Activated naive CD4-positive, alpha-beta T cell treated with anti-CD3 and anti-CD28 coated beads, Interleukin-2, amount 50 U/mL, for 72 hours (primary cell): ENCODE data around the gene SPATA17. TPM values are rescaled to one million over a fixed set of nuclear protein-coding genes. Genes with fewer than 3 reads are reported as not detected.
A peak's percentile ranks its signal among the peaks of the same experiment; 100 is the strongest.
"Not testable (repeated sequence)": the region's sequence is repeated elsewhere in the genome, so short reads cannot be mapped to it uniquely, and the experiment has no call there.

Source experiments
- ATAC-seq, 2 donors: fragments of 150-1000 bp; cut with Tn5 transposase; 2 replicates each; pipeline ENCODE4 v1.10.0; 2021; ENCODE audit warnings: mild to moderate bottlenecking in 2 of 2, moderate library complexity in 2 of 2
- DNase-seq, 2 donors: peaks; one replicate each; pipeline ENCODE4 v3.0.0; 2021 to 2022; ENCODE audit warnings: low spot score in 2 of 2
- H3K27ac Mint-ChIP-seq, 2 donors: one replicate each; pipeline ENCODE4 v1.8.0; 2022; ENCODE audit warnings: mild to moderate bottlenecking in 2 of 2, mixed read lengths in 2 of 2
- H3K36me3 Mint-ChIP-seq, 2 donors: one replicate each; pipeline ENCODE4 v1.8.0; 2022; ENCODE audit warnings: mixed read lengths in 2 of 2
- H3K9me3 Mint-ChIP-seq, 2 donors: one replicate each; pipeline ENCODE4 v1.8.0; 2022; ENCODE audit warnings: mixed read lengths in 2 of 2
- total RNA-seq, 2 donors: library from RNA; stranded (reverse); gene quantifications; one replicate each; pipeline ENCODE4 v1.2.3, GENCODE V29; 2022

Gene SPATA17
- total RNA-seq, 2 donors from 2014 or later, result not detected

- H3K36me3 Mint-ChIP-seq, result no peaks in the 10 kb centered on the region
- no peaks in the 10 kb centered on the region for H3K9me3 Mint-ChIP-seq
- ATAC-seq, result peak; percentile 4 to 75
- H3K27ac Mint-ChIP-seq, result no peak overlapping the region
- no peak for DNase-seq
These were observed 29.4 kb downstream of the SPATA17 start for GRCh38 chr1:217660353-217661062.

GRCh38 chr1:217661407-217661806 lies 30.3 kb downstream of the SPATA17 start:
- Mint-ChIP-seq H3K36me3 (no peaks in the 10 kb centered on the region), H3K9me3 (no peaks in the 10 kb centered on the region), H3K27ac (no peak overlapping the region)
- DNase-seq, result no peak
- ATAC-seq, result no peak

- Mint-ChIP-seq H3K9me3 (no peaks in the 10 kb centered on the region), H3K36me3 (no peaks in the 10 kb centered on the region), H3K27ac (no peak overlapping the region)
- ATAC-seq (no peak), DNase-seq (no peak)
These were observed 37.3 kb downstream of the SPATA17 start for GRCh38 chr1:217668351-217668940.

- no peaks in the 10 kb centered on the region for H3K9me3 Mint-ChIP-seq
- no peak overlapping the region for H3K27ac Mint-ChIP-seq
- ATAC-seq (no peak), DNase-seq (no peak)
- no peaks in the 10 kb centered on the region for H3K36me3 Mint-ChIP-seq
These were observed 42.2 kb downstream of the SPATA17 start for GRCh38 chr1:217673387-217673786.

GRCh38 chr1:217674028-217674729 lies 43.0 kb downstream of the SPATA17 start:
- ATAC-seq, result no peak
- Mint-ChIP-seq H3K9me3 (no peaks in the 10 kb centered on the region), H3K36me3 (no peaks in the 10 kb centered on the region), H3K27ac (no peak overlapping the region)
- DNase-seq, result no peak

- no peak for ATAC-seq
- no peaks in the 10 kb centered on the region for H3K9me3 Mint-ChIP-seq
These were observed 50.7 kb downstream of the SPATA17 start for GRCh38 chr1:217681806-217682205.

GRCh38 chr1:217687511-217687910 lies 56.4 kb downstream of the SPATA17 start:
- Mint-ChIP-seq H3K27ac (no peak overlapping the region), H3K9me3 (no peaks in the 10 kb centered on the region), H3K36me3 (no peaks in the 10 kb centered on the region)
- ATAC-seq (no peak), DNase-seq (no peak)

More at GRCh38 chr1:217681806-217682205, 50.7 kb downstream of the SPATA17 start:
- no peak for DNase-seq
- no peaks in the 10 kb centered on the region for H3K36me3 Mint-ChIP-seq
- no peak overlapping the region for H3K27ac Mint-ChIP-seq

GRCh38 chr1:217696140-217696539 lies 65.0 kb downstream of the SPATA17 start:
- not testable (repeated sequence) for H3K36me3 Mint-ChIP-seq, H3K9me3 Mint-ChIP-seq, DNase-seq, ATAC-seq, H3K27ac Mint-ChIP-seq

GRCh38 chr1:217703326-217703725 lies 72.2 kb downstream of the SPATA17 start:
- ATAC-seq (no peak), DNase-seq (no peak)
- peaks cover 10 to 11% of the 10 kb centered on the region in 2 donors for H3K9me3 Mint-ChIP-seq
- no peak overlapping the region for H3K27ac Mint-ChIP-seq
- peaks cover 0 to 11% of the 10 kb centered on the region in 2 donors for H3K36me3 Mint-ChIP-seq

GRCh38 chr1:217712925-217713597 lies 81.9 kb downstream of the SPATA17 start:
- peaks cover 0 to 4% of the 10 kb centered on the region in 2 donors for H3K36me3 Mint-ChIP-seq
- no peak for DNase-seq

GRCh38 chr1:217715681-217716080 lies 84.5 kb downstream of the SPATA17 start:
- peaks cover 0 to 8% of the 10 kb centered on the region in 2 donors for H3K36me3 Mint-ChIP-seq
- no peak for DNase-seq

More at GRCh38 chr1:217712925-217713597, 81.9 kb downstream of the SPATA17 start:
- H3K9me3 Mint-ChIP-seq, result peaks cover 3 to 4% of the 10 kb centered on the region in 2 donors
- H3K27ac Mint-ChIP-seq, result no peak overlapping the region
- ATAC-seq, result no peak

GRCh38 chr1:217717959-217718358 lies 86.8 kb downstream of the SPATA17 start:
- no peak overlapping the region for H3K27ac Mint-ChIP-seq
- ATAC-seq (no peak), DNase-seq (no peak)
- peaks cover 0 to 8% of the 10 kb centered on the region in 2 donors for H3K36me3 Mint-ChIP-seq
- H3K9me3 Mint-ChIP-seq, result peaks cover 4 to 7% of the 10 kb centered on the region in 2 donors

More at GRCh38 chr1:217715681-217716080, 84.5 kb downstream of the SPATA17 start:
- Mint-ChIP-seq H3K9me3 (peaks cover 4 to 7% of the 10 kb centered on the region in 2 donors), H3K27ac (no peak overlapping the region)
- no peak for ATAC-seq

- ATAC-seq, result no peak
- DNase-seq, result no peak
- Mint-ChIP-seq H3K9me3 (peaks cover under 1 to 7% of the 10 kb centered on the region in 2 donors), H3K27ac (no peak overlapping the region), H3K36me3 (peaks cover 0 to 8% of the 10 kb centered on the region in 2 donors)
These were observed 87.7 kb downstream of the SPATA17 start for GRCh38 chr1:217718873-217719272.

GRCh38 chr1:217721692-217722091 lies 90.5 kb downstream of the SPATA17 start:
- no peak for DNase-seq
- Mint-ChIP-seq H3K36me3 (peaks cover 0 to 8% of the 10 kb centered on the region in 2 donors), H3K27ac (no peak overlapping the region), H3K9me3 (peaks cover 0 to 7% of the 10 kb centered on the region in 2 donors)
- ATAC-seq, result no peak

- no peaks in the 10 kb centered on the region for H3K9me3 Mint-ChIP-seq
- no peak for ATAC-seq
- no peaks in the 10 kb centered on the region for H3K36me3 Mint-ChIP-seq
- no peak for DNase-seq
- no peak overlapping the region for H3K27ac Mint-ChIP-seq
These were observed 103.8 kb downstream of the SPATA17 start for GRCh38 chr1:217734973-217735372.

- ATAC-seq (no peak), DNase-seq (no peak)
- no peaks in the 10 kb centered on the region for H3K9me3 Mint-ChIP-seq
- H3K27ac Mint-ChIP-seq, result no peak overlapping the region
- no peaks in the 10 kb centered on the region for H3K36me3 Mint-ChIP-seq
These were observed 116.1 kb downstream of the SPATA17 start for GRCh38 chr1:217747156-217747769.
